GM18520 (cell line): ENCODE measurements around the gene ACSL3.

Source experiments
- ATAC-seq: cut with Tn5 transposase; IDR thresholded peaks from one replicate; pipeline ENCODE4 v1.9.1; 2021; ENCODE audit not compliant: unreplicated experiment

Gene ACSL3

DNA sequence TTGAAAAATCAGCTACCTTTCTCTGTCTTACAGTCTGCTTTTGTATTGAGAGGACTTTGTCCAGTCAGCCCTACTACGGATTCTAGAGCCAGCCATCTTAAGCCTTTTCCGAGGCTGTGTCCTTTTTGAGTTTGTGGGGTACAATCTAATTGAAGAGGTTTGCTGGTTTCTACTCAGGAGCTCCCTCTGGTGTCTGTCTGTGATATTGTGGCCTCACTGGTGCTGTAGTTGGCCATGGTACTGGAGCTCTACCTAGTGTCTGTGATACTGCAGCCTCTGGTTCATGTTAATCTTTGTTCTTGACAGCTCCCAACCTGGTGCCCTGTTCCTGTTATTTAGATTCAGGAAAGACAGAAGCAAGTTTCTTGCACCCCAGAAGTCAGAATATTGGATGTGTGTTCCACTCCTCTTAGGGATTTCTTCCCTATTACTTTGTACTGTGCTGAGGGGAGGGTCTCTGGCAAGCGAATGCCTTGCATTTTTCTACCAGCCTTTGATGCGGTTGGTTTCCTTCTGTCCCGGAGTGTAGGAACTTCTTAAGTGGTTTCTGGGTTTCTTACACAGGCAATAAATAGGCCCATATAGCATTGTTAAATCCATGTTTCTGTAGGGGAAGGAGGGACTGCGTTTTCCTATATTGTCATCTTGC is 78.5 kb downstream of the ACSL3 start:
- peak; percentile 61 for ATAC-seq

DNA sequence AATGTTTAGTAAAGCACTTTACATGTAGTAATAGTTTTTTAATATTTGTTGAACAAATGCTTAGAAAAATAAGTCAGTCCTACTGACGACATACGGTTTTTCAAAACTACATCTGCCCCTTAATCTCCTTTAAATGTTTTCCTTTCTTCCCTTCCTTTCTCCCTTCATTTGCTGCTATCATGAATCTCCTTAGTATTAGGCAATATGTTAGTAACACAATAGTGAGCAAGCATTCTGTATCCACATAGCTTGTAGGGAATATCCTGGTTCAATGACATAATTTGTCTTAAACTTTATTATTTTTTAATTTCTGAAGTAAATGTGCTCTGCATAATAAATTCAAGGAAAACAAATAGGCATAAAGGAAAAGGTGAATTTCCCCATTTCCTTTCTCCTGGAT is 79.1 kb downstream of the ACSL3 start:
- no peak for ATAC-seq

DNA sequence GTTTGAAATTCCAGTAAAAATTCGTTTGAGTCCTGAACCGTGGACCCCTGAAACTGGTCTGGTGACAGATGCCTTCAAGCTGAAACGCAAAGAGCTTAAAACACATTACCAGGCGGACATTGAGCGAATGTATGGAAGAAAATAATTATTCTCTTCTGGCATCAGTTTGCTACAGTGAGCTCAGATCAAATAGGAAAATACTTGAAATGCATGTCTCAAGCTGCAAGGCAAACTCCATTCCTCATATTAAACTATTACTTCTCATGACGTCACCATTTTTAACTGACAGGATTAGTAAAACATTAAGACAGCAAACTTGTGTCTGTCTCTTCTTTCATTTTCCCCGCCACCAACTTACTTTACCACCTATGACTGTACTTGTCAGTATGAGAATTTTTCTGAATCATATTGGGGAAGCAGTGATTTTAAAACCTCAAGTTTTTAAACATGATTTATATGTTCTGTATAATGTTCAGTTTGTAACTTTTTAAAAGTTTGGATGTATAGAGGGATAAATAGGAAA is 80.7 kb downstream of the ACSL3 start:
- no peak for ATAC-seq

DNA sequence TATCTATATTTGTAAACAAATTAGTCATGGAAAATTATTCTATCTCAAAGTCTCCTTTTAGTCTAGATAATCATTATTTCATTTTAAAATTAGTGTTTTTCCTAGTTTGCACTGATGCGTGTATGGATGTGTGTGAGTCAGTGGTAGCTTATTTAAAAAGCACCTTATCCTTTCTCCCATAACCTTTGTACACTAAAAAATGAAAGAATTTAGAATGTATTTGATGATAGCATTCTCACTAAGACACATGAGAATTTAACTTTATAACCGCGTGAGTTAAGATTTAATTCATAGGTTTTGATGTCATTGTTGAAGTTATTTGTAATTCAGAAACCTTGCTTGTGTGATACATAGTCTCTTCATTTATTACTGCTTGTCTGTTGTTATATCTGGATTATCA is 81.7 kb downstream of the ACSL3 start:
- no peak for ATAC-seq

DNA sequence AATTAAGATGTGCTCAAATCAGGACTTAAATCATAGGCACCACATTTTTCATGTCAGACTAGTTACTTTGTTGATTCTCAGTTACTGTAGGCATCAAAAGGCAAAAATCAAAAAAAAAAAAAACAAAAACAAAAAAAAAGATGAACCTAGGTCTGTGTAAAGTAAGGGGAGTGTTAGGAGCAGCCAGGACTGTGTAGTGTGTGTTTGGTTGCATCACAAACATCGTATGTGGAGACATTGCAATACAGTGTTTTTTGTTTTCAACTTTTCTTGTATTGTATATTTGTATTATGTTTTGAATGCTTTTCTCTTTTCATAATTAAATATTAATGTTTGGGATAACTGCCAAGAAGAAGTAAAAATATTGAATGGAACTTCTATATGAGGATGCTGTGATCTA is 82.1 kb downstream of the ACSL3 start:
- ATAC-seq = no peak

DNA sequence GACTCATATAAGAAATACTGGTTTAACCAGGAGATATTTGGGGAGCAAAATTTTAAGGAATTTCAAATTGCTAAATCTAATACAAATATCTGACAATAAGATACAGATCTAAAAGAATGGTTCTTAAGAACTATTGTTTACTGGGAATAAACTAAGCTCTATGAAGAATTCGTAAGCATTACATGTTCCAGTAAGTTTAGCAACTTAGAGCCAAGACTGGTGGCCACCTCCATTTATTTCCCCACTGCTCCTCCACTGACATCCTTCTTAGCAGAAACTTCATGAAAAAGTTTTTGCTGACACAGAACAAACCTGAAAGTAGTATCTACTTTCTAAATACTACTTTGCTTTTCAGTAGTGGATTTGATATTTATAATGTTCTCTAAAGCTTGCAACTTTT is 83.0 kb downstream of the ACSL3 start:
- peak; percentile 51 for ATAC-seq

DNA sequence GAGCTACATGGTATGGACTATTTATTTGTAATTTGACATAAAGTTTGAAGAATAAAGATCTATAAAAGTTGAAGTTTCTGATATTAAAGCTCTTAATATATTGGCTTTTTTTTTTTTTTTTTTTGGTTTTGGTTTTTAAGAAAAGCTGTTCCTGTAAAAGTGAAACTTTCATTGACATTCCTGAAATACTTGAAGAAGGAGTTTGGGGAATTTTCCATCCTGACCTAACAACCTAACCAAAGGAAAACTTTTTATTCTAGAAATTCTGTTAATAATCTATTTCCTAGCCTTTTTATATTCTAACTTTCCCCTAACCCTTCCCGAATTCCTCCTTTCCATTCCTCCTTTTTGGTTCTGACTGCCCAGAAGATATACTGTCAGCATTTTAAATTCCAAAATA is 83.7 kb downstream of the ACSL3 start:
- ATAC-seq = no peak

DNA sequence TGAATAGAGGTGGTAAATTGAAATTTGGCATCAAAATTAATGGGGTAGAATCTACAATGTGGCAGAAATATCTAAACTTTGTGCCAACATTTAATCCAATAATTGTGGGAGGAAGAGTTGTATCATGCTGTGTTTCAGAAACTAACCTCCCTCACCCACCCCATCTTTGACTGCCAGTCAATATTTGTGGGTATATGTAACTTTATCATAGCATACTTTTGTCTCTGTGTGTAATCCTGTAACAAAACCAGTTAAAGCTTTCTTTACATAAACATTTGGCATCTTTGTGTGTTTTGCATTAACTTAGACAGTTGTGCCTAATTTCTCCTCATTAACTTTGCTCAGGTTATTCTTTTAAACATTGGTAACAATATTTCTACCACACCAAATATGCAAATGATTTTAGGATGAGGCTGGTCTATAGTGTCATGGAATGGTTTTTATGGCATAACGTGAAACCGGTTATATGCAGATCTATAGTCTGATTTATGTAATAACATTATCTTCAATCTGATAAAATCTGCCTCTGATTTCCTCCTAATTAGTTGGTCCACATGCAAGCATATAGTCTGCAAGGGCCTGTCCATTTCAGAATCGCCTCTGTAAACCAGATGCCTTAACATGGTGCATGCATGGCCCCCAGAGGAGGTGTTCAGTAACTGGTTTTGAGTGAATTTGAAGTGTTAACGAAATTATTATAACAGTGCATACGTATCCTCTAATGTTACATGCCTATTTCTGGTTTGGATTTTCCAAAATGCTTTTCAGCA is 84.3 kb downstream of the ACSL3 start:
- no peak for ATAC-seq

DNA sequence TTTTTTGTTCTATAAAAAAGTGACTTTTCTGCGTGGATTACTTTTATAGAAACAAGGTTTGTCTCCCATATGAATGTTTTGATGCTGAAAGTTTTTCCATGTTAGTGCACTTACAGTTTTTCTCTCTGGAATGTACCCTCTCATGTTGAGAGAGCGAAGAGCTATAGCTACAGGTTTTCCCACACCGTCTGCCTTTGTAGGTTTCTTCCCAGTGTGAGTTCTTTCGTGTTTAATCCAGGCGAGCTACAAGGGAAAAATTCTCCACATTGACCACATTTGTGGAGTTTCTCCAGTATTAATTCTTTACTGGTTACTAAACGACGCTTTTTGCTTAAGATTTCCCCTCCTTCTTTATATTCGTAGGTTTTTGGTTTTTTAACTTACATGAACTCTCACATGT is 85.1 kb downstream of the ACSL3 start:
- ATAC-seq = no peak

DNA sequence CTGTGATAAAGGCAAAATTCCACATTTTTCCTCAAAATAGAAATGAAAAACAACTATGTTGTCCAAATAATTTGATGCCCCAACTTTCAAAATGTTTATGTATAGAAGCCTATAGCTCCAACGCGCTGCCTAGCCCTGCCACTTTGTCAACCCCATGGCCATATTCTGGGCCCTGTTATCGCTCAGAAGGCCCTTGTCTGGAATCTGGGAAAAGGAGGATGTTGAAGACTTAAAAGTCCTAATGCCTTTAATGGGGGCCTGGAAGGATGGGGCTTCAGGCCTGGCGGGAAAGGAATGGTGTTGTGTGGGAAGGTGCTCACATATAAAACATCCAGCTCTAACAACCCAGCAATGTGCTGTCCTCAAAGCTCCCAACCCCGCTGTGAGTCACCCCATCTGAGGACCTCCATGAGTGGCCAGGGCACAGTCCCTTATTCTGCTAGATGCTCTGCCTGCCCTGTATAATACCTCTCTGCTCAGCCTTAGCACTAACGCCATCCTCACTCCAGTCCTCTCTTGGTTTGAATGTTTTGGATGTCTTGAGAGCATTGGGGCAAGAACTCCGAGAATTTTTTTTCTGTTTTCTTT is 86.0 kb downstream of the ACSL3 start:
- ATAC-seq = no peak

DNA sequence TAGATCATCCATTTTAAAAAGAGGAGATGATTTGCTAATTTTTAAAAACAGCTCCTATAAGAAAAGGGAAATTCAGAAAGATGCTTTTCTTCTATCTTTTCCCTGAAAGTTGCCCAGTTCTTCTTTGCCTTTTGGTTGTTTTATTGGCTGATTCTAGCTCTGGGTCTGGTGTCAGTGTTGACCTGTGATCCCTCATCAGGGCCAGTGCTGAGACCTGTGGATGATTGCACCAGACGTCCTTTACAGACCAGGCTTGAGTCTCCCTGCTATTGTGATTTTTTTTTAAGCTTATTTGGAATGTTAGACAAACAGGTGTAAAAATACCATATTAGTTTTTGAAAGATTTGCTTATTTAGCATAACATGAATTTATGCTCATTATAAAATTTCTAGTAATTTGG is 88.2 kb downstream of the ACSL3 start:
- no peak for ATAC-seq

DNA sequence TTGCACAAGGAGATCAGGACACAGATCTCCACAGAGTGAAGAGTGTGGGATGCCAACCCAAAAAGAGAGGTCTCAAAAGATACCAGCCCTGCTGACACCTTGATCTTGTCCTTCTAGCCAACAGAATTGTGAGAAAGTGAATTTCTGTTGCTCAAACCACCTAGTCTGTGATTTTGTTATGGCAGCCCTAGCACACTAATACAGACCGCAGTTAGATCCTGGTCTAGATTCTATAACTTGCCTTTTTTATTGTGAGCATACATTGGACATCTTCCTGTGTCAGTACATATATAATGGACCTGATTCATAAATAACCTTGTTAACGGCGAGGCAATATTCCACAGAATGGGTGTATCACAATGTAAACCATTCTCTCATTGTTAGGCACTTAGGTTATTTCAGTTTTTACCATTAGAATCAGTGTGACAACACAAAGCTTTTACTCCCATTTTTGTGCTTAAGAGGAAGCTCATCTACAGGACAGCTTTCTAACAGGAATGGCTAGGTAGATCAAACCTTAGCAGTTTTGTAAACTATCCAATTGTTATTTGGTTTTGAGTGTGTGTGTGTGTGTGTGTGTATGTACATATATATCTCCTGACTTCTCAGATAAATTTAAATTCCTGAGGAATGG is 89.0 kb downstream of the ACSL3 start:
- no peak for ATAC-seq

DNA sequence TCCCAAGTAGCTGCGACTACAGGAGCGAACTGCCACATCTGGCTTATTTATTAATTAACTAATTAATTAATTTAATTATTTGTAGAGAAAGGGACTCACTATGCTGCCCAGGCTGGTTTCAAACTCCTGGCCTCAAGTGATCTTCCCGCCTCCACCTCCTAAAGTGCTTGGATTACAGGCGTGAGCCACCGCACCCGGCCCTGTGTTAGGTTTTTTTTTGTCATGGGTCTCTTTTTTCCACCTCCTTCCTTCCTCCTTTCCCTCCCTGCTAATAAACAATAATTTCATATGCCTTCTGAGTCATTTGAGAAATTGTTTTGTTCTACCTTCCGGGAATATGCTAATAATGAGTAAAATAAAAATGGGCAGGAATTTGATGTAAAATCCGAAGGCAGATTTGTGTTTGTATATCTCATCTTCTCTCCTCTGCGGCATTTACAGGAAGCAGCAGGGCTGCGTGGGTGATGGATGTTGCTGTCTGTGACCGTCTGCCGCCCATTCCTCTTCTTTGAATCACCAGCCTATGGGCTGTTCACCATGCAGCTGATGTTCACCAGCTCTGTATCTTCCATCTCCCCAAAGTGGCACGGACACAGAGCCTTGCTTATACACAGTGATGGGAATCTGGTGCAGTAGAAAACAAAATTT is 89.9 kb downstream of the ACSL3 start:
- ATAC-seq = no peak

DNA sequence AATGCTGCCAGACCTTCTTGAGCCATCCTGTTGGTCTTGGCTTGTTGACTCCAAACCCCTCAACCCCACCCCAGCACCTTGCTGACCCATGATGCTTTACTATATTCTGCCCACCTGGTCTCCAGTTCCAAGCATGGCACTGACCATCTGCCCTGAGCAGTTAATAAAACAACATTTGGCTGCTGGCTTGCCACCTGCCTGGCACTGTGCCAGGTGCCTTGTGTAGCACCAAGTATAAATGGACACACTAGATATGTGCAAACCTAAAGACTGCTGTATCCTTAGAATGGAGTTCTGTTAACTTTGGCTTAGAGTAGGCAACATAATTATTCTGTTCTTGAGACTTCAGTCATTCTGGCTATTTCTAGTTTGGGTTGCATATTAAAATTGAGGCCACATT is 91.4 kb downstream of the ACSL3 start:
- no peak for ATAC-seq

DNA sequence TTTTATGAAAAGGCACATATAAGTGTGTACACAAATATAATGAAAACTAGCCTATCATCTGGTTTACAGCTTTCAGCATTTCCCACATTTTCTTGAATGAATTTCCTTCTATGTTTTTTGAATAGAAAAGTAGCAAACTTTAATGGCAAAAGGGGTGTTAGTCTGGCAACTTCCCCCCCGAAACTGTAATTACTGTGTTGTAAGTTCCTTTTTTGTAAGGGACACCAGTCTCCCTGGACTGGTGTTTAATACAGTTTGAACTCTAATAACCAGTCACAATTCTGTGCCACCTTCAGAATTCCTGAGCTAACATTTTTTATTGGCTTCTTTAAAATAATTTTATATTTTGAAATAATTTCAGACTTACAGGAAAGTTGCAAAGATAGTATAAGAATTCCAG is 94.2 kb downstream of the ACSL3 start:
- no peak for ATAC-seq

DNA sequence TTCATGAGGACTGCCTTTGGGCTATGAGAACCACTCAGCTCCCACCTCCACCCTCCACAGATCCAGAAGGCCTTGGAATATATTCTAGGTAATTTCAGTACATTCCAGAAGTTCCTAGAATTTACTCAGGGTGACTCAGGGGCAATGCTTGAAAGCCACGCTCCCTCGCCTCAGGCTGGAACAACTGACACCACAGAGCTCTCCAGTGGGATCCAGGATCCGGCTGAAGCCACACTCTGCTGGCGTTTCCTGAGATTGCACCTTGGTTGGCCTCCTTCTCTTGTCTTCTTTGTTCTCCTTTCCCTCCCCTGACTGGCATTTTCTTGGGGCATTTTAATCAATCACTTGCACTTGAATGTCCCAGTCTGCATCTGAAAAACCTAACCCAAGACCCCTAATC is 98.5 kb downstream of the ACSL3 start:
- no peak for ATAC-seq

DNA sequence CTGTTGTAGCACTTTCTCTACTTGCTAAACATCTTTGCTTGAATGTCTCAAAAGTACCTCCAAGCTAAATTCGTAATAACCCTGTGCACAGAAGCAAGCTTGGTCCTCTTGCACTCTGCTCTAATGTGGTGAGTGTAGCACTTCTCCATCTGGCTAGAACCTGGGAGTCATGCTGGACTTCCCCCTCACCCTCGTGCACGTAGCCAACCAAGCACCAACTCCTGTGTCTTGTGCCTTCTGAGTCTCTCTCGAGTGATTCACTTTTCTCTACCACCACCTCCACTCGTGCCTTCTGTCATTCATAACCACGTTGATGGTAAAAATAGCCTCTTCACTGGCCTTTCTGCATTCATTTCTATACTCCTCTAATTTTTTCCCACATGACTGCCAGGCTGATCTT is 99.3 kb downstream of the ACSL3 start:
- ATAC-seq = no peak

DNA sequence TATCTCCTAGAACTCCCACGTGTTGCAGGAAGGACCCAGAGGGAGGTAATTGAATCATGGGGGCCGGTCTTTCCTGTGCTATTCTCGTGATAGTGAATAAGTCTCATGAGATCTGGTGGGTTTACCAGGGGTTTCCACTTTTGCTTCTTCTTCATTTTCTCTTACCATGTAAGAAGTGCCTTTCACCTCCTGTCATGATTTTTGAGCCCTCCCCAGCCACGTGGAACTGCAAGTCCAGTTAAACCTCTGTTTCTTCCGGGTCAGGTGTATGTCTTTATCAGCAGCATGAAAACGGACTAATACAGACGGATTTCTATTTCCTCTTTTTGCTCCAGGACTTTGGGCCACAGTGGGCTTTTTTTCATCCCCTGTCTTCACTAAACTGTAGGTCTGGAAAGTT is 102.8 kb downstream of the ACSL3 start:
- no peak for ATAC-seq

DNA sequence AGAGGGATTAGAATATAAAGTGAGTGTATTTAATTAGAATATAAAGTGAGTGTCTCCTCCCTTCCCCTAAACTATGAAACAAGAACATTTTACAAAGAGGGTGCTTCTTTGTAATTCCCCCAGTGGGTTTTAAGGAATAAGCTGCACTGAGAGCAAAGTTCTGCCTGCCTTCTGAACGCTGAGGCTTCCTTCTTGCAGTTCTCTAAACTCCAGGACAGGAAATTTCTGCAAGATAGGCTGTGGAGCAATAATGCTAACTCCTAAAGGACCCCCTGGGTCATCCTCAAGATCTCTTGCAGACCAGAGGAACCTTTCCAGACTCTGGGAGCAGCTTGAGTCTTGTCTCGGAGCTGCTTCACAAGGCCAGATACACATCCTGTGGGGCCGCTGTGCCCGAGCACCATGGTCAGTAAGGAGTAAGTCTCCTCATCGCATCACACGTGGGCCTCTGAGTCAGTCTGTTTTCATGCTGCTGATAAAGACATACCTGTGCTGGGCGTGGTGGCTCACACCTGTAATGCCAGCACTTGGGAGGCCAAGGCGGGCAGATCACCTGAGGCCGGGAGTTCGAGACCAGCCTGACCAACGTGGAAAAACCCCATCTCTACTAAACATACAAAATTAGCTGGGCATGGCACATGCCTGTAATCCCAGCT is 103.7 kb downstream of the ACSL3 start:
- ATAC-seq = no peak

DNA sequence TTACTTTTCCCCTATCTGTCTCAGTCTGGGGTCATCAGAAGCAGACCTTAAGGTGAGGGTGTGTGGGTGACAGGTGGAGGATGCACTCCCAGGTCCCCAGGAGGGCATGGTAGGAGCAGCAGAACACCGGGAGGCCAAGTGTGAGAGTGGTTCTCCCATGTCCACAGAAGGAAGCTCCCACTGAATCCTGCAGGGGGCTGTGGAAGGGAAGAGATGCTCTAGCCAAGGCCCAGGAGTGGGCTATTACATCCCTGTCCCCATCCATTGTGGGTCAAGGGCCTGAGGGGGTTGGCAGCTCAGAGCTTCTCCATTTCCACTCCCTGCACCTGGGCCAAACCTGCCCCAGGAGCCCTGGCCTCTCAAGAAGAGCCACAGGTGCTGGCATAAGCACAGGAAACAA is 104.7 kb downstream of the ACSL3 start:
- ATAC-seq = no peak
